Osteocyte (in vitro differentiated cells): Measurements from ENCODE around the gene TMC4. TPM values are rescaled to one million over a fixed set of nuclear protein-coding genes. Genes with fewer than 3 reads are reported as not detected.
A peak's percentile ranks its signal among the peaks of the same experiment; 100 is the strongest.

Experiments
- DNase-seq: peaks from one replicate; pipeline ENCODE4 v3.0.0; 2021; ENCODE audit warnings: mixed read lengths; ENCODE audit not compliant: unreplicated experiment; ENCODE audit errors: extremely low spot score
- H3K27ac Mint-ChIP-seq: one replicate; pipeline ENCODE4 v1.8.0; 2021; ENCODE audit warnings: mild to moderate bottlenecking, mixed read lengths; ENCODE audit not compliant: unreplicated experiment
- H3K27me3 Mint-ChIP-seq: one replicate; pipeline ENCODE4 v1.8.0; 2021; ENCODE audit warnings: mixed read lengths; ENCODE audit not compliant: unreplicated experiment
- H3K36me3 Mint-ChIP-seq: one replicate; pipeline ENCODE4 v1.8.0; 2021; ENCODE audit warnings: mixed read lengths; ENCODE audit not compliant: unreplicated experiment
- H3K4me1 Mint-ChIP-seq: one replicate; pipeline ENCODE4 v1.8.0; 2021; ENCODE audit warnings: mixed read lengths; ENCODE audit not compliant: unreplicated experiment
- H3K4me3 Mint-ChIP-seq: one replicate; pipeline ENCODE4 v1.8.0; 2021; ENCODE audit warnings: mild to moderate bottlenecking, moderate library complexity, mixed read lengths; ENCODE audit not compliant: unreplicated experiment
- H3K9me3 Mint-ChIP-seq: one replicate; pipeline ENCODE4 v1.8.0; 2021; ENCODE audit warnings: mixed read lengths; ENCODE audit not compliant: unreplicated experiment
- CTCF ChIP-seq: fragments of 200-600 bp; sonication (generic); IDR thresholded peaks from 2 replicates; pipeline ENCODE4 v1.5.0; 2021; ENCODE audit warnings: antibody characterized with exemption, mild to moderate bottlenecking, moderate library complexity
- total RNA-seq: library from RNA; stranded (reverse); gene quantifications from 2 replicates; pipeline ENCODE4 v1.2.1, GENCODE V29; 2021

Gene TMC4
- total RNA-seq, 1 donor from 2014 or later: 2.7 TPM

- Mint-ChIP-seq H3K9me3 (no peaks in the 10 kb centered on the region), H3K36me3 (peaks cover 34% of the 10 kb centered on the region), H3K27me3 (no peaks in the 10 kb centered on the region), H3K27ac (no peak overlapping the region), H3K4me3 (no peak overlapping the region), H3K4me1 (peaks cover 21% of the 10 kb centered on the region)
- DNase-seq: no peak
- TF ChIP-seq CTCF: no peak
Observed at GRCh38 chr19:54154603-54155345, 18.2 kb downstream of the TMC4 start.

- TF ChIP-seq CTCF: no peak
- DNase-seq: no peak
- peak overlapping the region; percentile 54 for H3K27ac Mint-ChIP-seq
- H3K36me3 Mint-ChIP-seq: peaks cover 43% of the 10 kb centered on the region
- H3K4me3 Mint-ChIP-seq: no peak overlapping the region
- no peaks in the 10 kb centered on the region for H3K27me3 Mint-ChIP-seq
- peaks cover 16% of the 10 kb centered on the region for H3K4me1 Mint-ChIP-seq
- no peaks in the 10 kb centered on the region for H3K9me3 Mint-ChIP-seq
Observed at GRCh38 chr19:54153731-54154326, 19.1 kb downstream of the TMC4 start.

GRCh38 chr19:54152878-54153524 lies 20.0 kb downstream of the TMC4 start:
- TF ChIP-seq CTCF: no peak
- no peaks in the 10 kb centered on the region for H3K27me3 Mint-ChIP-seq
- H3K4me1 Mint-ChIP-seq: peaks cover 8% of the 10 kb centered on the region
- DNase-seq: no peak
- peaks cover 45% of the 10 kb centered on the region for H3K36me3 Mint-ChIP-seq
- H3K4me3 Mint-ChIP-seq: no peak overlapping the region
- H3K9me3 Mint-ChIP-seq: no peaks in the 10 kb centered on the region
- peak overlapping the region; percentile 81 for H3K27ac Mint-ChIP-seq

- DNase-seq: no peak
- Mint-ChIP-seq H3K4me3 (no peak overlapping the region), H3K4me1 (peaks cover 7% of the 10 kb centered on the region), H3K27ac (no peak overlapping the region), H3K27me3 (no peaks in the 10 kb centered on the region), H3K36me3 (peaks cover 45% of the 10 kb centered on the region), H3K9me3 (no peaks in the 10 kb centered on the region)
- no peak for TF ChIP-seq CTCF
Observed at GRCh38 chr19:54152267-54152666, 20.7 kb downstream of the TMC4 start.
